ENCODE measurements around the gene MAMSTR.

- TF ChIP-seq CTCF (IDR thresholded peaks at IDR 0.05 in 4 of 5, conservative IDR thresholded peaks at IDR 0.05 in 1 of 5): no peak
- no peak for TF ChIP-seq POLR2A (IDR thresholded peaks at IDR 0.05)
Observed at GRCh38 chr19:48669903-48670668, 49.4 kb downstream of the MAMSTR start.

All from gastrocnemius medialis (tissue), 4 donors.